Measurements from ENCODE around the gene FGFBP1. TPM values are rescaled to one million over a fixed set of nuclear protein-coding genes. Genes with fewer than 3 reads are reported as not detected.

FGFBP1 gene
- total RNA-seq, 1 experiment from 2014 or later = not detected

DNA sequence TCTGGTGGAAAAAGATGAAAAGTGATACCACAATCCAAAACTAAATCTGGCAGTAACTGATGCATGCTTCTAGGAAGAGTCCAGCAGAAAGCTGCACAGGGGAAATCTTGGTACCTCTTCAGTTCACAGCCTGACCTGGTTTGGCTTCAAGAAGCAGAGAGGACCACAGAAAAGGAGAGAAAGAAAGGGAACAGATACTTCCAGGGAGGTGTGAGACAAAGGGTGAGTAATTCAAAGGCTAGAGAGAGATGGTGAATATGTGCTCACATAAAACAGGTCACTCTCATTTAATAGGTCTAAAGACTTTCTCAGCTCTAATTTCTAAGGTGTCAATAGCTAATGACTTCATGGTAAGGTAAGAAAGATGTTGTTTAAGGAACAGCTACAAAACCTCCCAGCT is 13.2 kb upstream of the FGFBP1 start:
- DNase-seq = no peak
- peaks cover 17 to 28% of the 10 kb centered on the region in 2 experiments for H3K9me3 Mint-ChIP-seq

More for the DNA sequence above, 13.2 kb upstream of the FGFBP1 start:
- H2BK5ac ChIP-seq (ENCODE audit: insufficient read length, low read length) = no peak overlapping the region
- H3K27me3 Mint-ChIP-seq (ENCODE audit: low read depth) = peaks cover 2% of the 10 kb centered on the region
- no peak overlapping the region for H3K14ac ChIP-seq (ENCODE audit: insufficient read depth, low read length)
- no peaks in the 10 kb centered on the region for H4K20me1 ChIP-seq (ENCODE audit: control insufficient read depth, insufficient read depth, insufficient read length)
- H3K79me2 ChIP-seq (ENCODE audit: insufficient read depth, low read length) = no peaks in the 10 kb centered on the region
- H3K9ac ChIP-seq (ENCODE audit: extremely low read depth, insufficient read length, low read length) = no peak overlapping the region
- no peaks in the 10 kb centered on the region for H3K9me3 ChIP-seq (ENCODE audit: control insufficient read depth, low read depth, low read length)
- no peak overlapping the region for H2AK5ac ChIP-seq (ENCODE audit: insufficient read length, low read length)
- H2BK120ac ChIP-seq (ENCODE audit: low read depth, low read length, poor library complexity, severe bottlenecking) = no peak overlapping the region
- H3K27me3 ChIP-seq (ENCODE audit: insufficient read depth, low read length) = no peaks in the 10 kb centered on the region
- TF ChIP-seq, protein P1, sequence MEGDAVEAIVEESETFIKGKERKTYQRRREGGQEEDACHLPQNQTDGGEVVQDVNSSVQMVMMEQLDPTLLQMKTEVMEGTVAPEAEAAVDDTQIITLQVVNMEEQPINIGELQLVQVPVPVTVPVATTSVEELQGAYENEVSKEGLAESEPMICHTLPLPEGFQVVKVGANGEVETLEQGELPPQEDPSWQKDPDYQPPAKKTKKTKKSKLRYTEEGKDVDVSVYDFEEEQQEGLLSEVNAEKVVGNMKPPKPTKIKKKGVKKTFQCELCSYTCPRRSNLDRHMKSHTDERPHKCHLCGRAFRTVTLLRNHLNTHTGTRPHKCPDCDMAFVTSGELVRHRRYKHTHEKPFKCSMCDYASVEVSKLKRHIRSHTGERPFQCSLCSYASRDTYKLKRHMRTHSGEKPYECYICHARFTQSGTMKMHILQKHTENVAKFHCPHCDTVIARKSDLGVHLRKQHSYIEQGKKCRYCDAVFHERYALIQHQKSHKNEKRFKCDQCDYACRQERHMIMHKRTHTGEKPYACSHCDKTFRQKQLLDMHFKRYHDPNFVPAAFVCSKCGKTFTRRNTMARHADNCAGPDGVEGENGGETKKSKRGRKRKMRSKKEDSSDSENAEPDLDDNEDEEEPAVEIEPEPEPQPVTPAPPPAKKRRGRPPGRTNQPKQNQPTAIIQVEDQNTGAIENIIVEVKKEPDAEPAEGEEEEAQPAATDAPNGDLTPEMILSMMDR (conservative IDR thresholded peaks at IDR 0.05) = no peak
- no peak overlapping the region for H3K56ac ChIP-seq (ENCODE audit: insufficient read length, low read depth, low read length)
- H3K23ac ChIP-seq (ENCODE audit: insufficient read length, low read depth, low read length) = no peak overlapping the region
- no peak overlapping the region for H3K4ac ChIP-seq (ENCODE audit: low read depth, low read length)
- H3T11ph ChIP-seq (ENCODE audit: low read length) = no peak overlapping the region
- no peak overlapping the region for H4K91ac ChIP-seq (ENCODE audit: insufficient read length, low read depth, low read length)
- H3K27ac Mint-ChIP-seq = no peak overlapping the region
- H3K18ac ChIP-seq (ENCODE audit: insufficient read length, low read depth, low read length) = no peak overlapping the region
- no peak overlapping the region for H2AFZ ChIP-seq (ENCODE audit: low read length)
- no peaks in the 10 kb centered on the region for H3K23me2 ChIP-seq (ENCODE audit: insufficient read length, low read depth, low read length, poor library complexity, severe bottlenecking)
- H2BK12ac ChIP-seq (ENCODE audit: insufficient read length, low read depth, low read length) = no peak overlapping the region
- H4K5ac ChIP-seq (ENCODE audit: insufficient read length, low read depth, low read length) = no peak overlapping the region
- no peaks in the 10 kb centered on the region for H3K4me1 Mint-ChIP-seq
- H2BK15ac ChIP-seq (ENCODE audit: low read depth, low read length) = no peak overlapping the region
- H4K8ac ChIP-seq (replicated peaks; ENCODE audit: insufficient read length, low read depth, low read length) = no peak overlapping the region
- no peaks in the 10 kb centered on the region for H3K79me1 ChIP-seq (ENCODE audit: insufficient read depth, low read depth, low read length, poor library complexity, severe bottlenecking)
- no peak overlapping the region for H3K27ac ChIP-seq (ENCODE audit: insufficient read length, low read depth, low read length)
- no peak overlapping the region for H2BK20ac ChIP-seq (ENCODE audit: low read depth, low read length, poor library complexity, severe bottlenecking)
- no peak overlapping the region for H3K4me2 ChIP-seq (ENCODE audit: insufficient read depth, insufficient read length, low read length)
- H3K4me3 Mint-ChIP-seq = no peak overlapping the region
- H3K4me1 ChIP-seq (ENCODE audit: insufficient read depth, low read length) = no peaks in the 10 kb centered on the region
- peaks cover 3 to 13% (median 10%) of the 10 kb centered on the region in 3 experiments; a peak in 6 of 7 replicates for H3K36me3 Mint-ChIP-seq (ENCODE audit: insufficient read depth in 1 of 3, low read depth in 3 of 3)
